Measurements from ENCODE around the gene TMTC1. TPM values are rescaled to one million over a fixed set of nuclear protein-coding genes. Genes with fewer than 3 reads are reported as not detected.

TMTC1 gene
- total and polyA plus RNA-seq, 9 donors = 22.5 to 38.1 (median 33.7) TPM

DNA sequence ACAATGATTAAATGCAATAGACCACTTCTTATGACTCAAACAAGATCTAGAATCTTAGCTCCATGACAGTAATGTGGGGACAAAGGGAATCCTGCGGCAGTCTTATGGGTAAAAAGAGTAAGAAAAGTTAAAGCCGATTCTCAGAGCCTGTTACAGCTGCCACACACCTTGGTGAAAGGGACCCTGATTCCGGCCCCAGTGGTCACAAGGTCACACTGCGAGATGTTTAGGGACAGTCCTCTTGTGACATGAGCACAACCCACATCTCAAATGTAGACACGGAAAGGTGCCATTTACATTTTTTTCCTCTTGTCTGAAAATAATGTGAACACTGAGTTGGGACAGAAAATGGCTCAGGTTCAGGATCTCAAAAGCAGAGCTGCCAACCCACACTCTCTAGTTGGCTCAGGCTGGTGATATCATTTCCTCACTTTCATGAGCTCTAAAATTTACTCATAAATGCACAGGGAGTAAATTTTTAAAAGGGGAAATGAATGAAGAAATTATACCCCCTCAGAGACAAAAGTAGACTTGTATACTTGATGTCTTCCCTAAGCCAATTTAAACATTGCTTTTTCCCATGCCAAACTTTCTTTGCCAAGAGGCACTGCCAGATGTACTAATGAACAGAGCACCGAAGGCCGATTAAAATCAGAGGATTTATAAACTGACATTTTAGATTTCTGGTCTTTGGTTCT, 173.1 kb downstream of the TMTC1 start:
- Histone ChIP-seq H3K9me3 (replicated peaks; ENCODE audit: control insufficient read depth, low read depth, low read length) (no peaks in the 10 kb centered on the region), H3K27ac (ENCODE audit: low read length) (no peak overlapping the region), H3K4me3 (ENCODE audit: low read length) (no peak overlapping the region), H3K4me1 (ENCODE audit: control insufficient read depth, insufficient read depth, low read length) (no peaks in the 10 kb centered on the region), H3K27me3 (ENCODE audit: control insufficient read depth, insufficient read depth, low read length) (no peaks in the 10 kb centered on the region), H3K36me3 (ENCODE audit: control insufficient read depth, insufficient read depth, low read length) (peaks cover 3% of the 10 kb centered on the region)
- peak; percentile 46 for DNase-seq
- 100% methylated on average over 2 of the region's 7 CpGs for WGBS (ENCODE audit: insufficient coverage)

DNA sequence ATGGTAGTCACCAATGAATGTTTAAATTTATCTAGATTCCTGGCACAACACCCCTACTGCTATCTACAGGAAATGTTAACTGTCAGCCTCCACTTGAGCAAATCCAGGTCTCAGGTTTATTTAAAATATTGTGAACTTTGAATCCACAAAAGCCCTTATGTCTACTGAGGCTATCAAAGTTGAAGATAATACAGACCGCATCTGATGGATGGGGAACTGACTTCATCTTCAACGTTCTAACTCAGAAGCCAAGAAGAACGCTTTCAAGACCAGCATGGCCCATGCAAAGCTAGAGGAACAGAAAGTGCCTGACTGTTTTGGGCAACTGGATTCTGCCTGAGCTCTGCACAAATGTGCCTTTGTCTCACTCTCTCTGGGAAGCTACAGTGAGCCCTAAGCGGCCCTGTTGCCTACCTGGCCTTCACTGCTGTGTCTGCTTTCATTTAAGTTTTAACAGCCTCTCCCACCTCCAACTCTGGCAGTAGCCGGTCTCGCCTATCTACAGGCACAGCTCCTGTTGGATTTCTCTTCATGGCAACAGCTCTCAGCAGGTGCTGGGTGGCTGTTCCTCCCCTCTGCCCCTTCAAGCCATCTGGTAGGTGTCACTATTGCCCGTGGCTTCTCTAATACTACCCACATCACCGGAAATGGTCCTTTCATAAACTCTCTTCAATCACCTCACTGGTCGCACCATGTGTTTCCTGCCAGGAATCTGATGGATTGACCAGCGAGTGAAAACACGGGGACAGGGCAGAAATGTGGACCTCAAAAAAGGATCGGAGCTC, 174.1 kb downstream of the TMTC1 start:
- Histone ChIP-seq H3K4me1 (ENCODE audit: control insufficient read depth, insufficient read depth, low read length) (no peaks in the 10 kb centered on the region), H3K36me3 (ENCODE audit: control insufficient read depth, insufficient read depth, low read length) (peaks cover 3% of the 10 kb centered on the region), H3K9me3 (replicated peaks; ENCODE audit: control insufficient read depth, low read depth, low read length) (no peaks in the 10 kb centered on the region), H3K4me3 (ENCODE audit: low read length) (no peak overlapping the region), H3K27me3 (ENCODE audit: control insufficient read depth, insufficient read depth, low read length) (no peaks in the 10 kb centered on the region), H3K27ac (ENCODE audit: low read length) (no peak overlapping the region)
- no peak for DNase-seq
- WGBS (ENCODE audit: insufficient coverage) = 67% methylated on average over 12 of the region's 12 CpGs

GRCh38 chr12:29608581-29608980, 175.2 kb downstream of the TMTC1 start:
- Histone ChIP-seq H3K9me3 (replicated peaks; ENCODE audit: control insufficient read depth, low read depth, low read length) (no peaks in the 10 kb centered on the region), H3K4me3 (ENCODE audit: low read length) (no peak overlapping the region), H3K27me3 (ENCODE audit: control insufficient read depth, insufficient read depth, low read length) (no peaks in the 10 kb centered on the region), H3K27ac (ENCODE audit: low read length) (no peak overlapping the region), H3K4me1 (ENCODE audit: control insufficient read depth, insufficient read depth, low read length) (no peaks in the 10 kb centered on the region), H3K36me3 (ENCODE audit: control insufficient read depth, insufficient read depth, low read length) (peaks cover 3% of the 10 kb centered on the region)
- 32% methylated on average over 4 of the region's 7 CpGs for WGBS (ENCODE audit: insufficient coverage)
- no peak for DNase-seq

DNA sequence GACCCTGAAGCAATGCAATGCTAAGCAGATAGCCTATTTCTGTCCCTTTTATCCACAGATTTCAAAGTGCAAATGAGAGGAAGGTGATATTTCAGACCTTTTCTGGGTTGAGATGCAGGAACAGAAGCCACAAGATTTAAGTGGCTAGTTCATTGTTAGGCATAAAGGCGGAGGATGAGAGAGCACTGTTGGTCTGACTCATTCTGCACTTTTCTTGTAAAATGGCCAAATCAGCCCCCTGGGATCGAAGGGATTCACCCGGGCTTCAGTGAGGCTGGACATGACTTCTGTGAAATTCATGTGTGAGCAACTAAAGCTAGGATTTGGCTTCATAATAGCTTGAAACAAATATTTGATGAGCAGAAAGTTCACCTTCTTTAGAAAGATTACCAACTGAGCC, 184.4 kb downstream of the TMTC1 start:
- DNase-seq = peak; percentile 55
- no peak overlapping the region for H3K4me3 ChIP-seq (ENCODE audit: low read length)
- WGBS (ENCODE audit: insufficient coverage) = 100% methylated on average over 1 of the region's 3 CpGs
- H3K27ac ChIP-seq (ENCODE audit: low read length) = no peak overlapping the region
- no peaks in the 10 kb centered on the region for H3K27me3 ChIP-seq (ENCODE audit: control insufficient read depth, insufficient read depth, low read length)
- no peaks in the 10 kb centered on the region for H3K9me3 ChIP-seq (replicated peaks; ENCODE audit: control insufficient read depth, low read depth, low read length)
- peaks cover 2% of the 10 kb centered on the region for H3K36me3 ChIP-seq (ENCODE audit: control insufficient read depth, insufficient read depth, low read length)
- no peaks in the 10 kb centered on the region for H3K4me1 ChIP-seq (ENCODE audit: control insufficient read depth, insufficient read depth, low read length)

DNA sequence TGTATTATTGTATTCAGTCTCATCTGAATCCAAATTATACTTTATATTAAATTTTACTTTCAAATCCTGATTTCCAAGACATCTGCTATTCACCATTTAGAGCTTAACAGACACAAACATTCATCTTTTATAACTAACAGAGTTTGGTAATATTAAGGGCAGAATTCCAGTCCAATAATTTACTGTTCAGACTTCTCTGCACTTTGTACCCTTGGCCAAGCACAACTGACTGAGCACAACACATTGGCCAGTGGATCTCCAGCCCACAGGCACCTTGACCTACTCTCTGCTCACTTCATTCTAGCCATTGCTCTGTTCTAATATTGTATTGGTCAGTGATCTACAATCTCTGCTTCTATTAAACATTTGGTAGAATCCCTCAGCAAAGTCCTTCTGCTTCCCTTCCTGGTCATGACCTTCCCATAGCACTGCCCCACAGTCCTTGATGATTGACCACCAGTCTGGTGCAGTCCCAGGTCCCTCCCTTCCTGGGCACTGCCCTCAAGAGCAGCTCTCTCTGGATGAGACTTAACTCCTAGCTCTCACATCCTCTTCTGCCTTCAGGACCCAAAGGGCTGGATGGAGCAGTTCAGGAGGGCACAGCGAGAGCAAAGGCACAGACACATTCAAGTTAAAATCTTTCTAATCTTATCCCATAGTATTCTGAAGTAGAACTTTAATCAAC, 188.5 kb downstream of the TMTC1 start:
- H3K9me3 ChIP-seq (replicated peaks; ENCODE audit: control insufficient read depth, low read depth, low read length) = no peaks in the 10 kb centered on the region
- H3K4me3 ChIP-seq (ENCODE audit: low read length) = no peak overlapping the region
- peaks cover 5% of the 10 kb centered on the region for H3K4me1 ChIP-seq (ENCODE audit: control insufficient read depth, insufficient read depth, low read length)
- H3K27me3 ChIP-seq (ENCODE audit: control insufficient read depth, insufficient read depth, low read length) = no peaks in the 10 kb centered on the region
- H3K36me3 ChIP-seq (ENCODE audit: control insufficient read depth, insufficient read depth, low read length) = no peaks in the 10 kb centered on the region
- no CpG with 5 or more reads among the region's 1 CpG for WGBS (ENCODE audit: insufficient coverage)
- DNase-seq = no peak
- no peak overlapping the region for H3K27ac ChIP-seq (ENCODE audit: low read length)

GRCh38 chr12:29593001-29593400, 190.7 kb downstream of the TMTC1 start:
- H3K4me1 ChIP-seq (ENCODE audit: control insufficient read depth, insufficient read depth, low read length) = peaks cover 5% of the 10 kb centered on the region
- no peak for DNase-seq
- no peaks in the 10 kb centered on the region for H3K27me3 ChIP-seq (ENCODE audit: control insufficient read depth, insufficient read depth, low read length)
- H3K36me3 ChIP-seq (ENCODE audit: control insufficient read depth, insufficient read depth, low read length) = peaks cover 4% of the 10 kb centered on the region
- no peaks in the 10 kb centered on the region for H3K9me3 ChIP-seq (replicated peaks; ENCODE audit: control insufficient read depth, low read depth, low read length)
- 80% methylated on average over 1 of the region's 2 CpGs for WGBS (ENCODE audit: insufficient coverage)
- H3K27ac ChIP-seq (ENCODE audit: low read length) = no peak overlapping the region
- H3K4me3 ChIP-seq (ENCODE audit: low read length) = no peak overlapping the region

GRCh38 chr12:29591140-29592020, 192.4 kb downstream of the TMTC1 start:
- H3K4me1 ChIP-seq (ENCODE audit: control insufficient read depth, insufficient read depth, low read length) = peaks cover 5% of the 10 kb centered on the region
- peak; percentile 74 for DNase-seq
- no peaks in the 10 kb centered on the region for H3K9me3 ChIP-seq (replicated peaks; ENCODE audit: control insufficient read depth, low read depth, low read length)
- 13% methylated on average over 5 of the region's 11 CpGs for WGBS (ENCODE audit: insufficient coverage)
- H3K4me3 ChIP-seq (ENCODE audit: low read length) = no peak overlapping the region
- H3K36me3 ChIP-seq (ENCODE audit: control insufficient read depth, insufficient read depth, low read length) = peaks cover 4% of the 10 kb centered on the region
- no peaks in the 10 kb centered on the region for H3K27me3 ChIP-seq (ENCODE audit: control insufficient read depth, insufficient read depth, low read length)
- H3K27ac ChIP-seq (ENCODE audit: low read length) = no peak overlapping the region

DNA sequence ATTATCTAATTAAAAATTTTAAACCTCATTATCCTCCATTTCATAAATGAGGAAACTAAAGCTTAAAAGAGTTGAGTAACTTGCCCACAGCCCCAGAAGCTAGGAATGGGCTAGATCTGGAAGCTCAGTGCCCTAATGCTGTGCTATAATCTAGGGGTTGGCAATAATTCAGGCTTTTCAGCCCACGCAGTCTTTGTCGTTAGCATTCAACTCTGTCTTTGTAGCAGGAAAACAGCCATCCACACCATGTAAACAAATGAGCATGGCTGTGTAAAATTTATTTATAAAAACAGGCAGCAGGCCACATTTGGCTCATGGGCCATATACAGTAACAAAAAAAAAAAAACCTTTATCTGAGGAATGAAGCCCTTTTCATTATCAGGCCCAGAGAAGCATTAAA, 193.9 kb downstream of the TMTC1 start:
- peak; percentile 43 for DNase-seq
- Histone ChIP-seq H3K4me1 (ENCODE audit: control insufficient read depth, insufficient read depth, low read length) (peaks cover 5% of the 10 kb centered on the region), H3K36me3 (ENCODE audit: control insufficient read depth, insufficient read depth, low read length) (peaks cover 4% of the 10 kb centered on the region), H3K4me3 (ENCODE audit: low read length) (no peak overlapping the region), H3K27me3 (ENCODE audit: control insufficient read depth, insufficient read depth, low read length) (no peaks in the 10 kb centered on the region), H3K9me3 (replicated peaks; ENCODE audit: control insufficient read depth, low read depth, low read length) (no peaks in the 10 kb centered on the region), H3K27ac (ENCODE audit: low read length) (no peak overlapping the region)
- WGBS (ENCODE audit: insufficient coverage) = no CpG with 5 or more reads among the region's 2 CpGs

GRCh38 chr12:29589286-29589820, 194.4 kb downstream of the TMTC1 start:
- peaks cover 4% of the 10 kb centered on the region for H3K36me3 ChIP-seq (ENCODE audit: control insufficient read depth, insufficient read depth, low read length)
- H3K4me3 ChIP-seq (ENCODE audit: low read length) = no peak overlapping the region
- H3K27me3 ChIP-seq (ENCODE audit: control insufficient read depth, insufficient read depth, low read length) = no peaks in the 10 kb centered on the region
- H3K4me1 ChIP-seq (ENCODE audit: control insufficient read depth, insufficient read depth, low read length) = peaks cover 5% of the 10 kb centered on the region
- H3K27ac ChIP-seq (ENCODE audit: low read length) = no peak overlapping the region
- DNase-seq = no peak
- H3K9me3 ChIP-seq (replicated peaks; ENCODE audit: control insufficient read depth, low read depth, low read length) = no peaks in the 10 kb centered on the region
- no CpG with 5 or more reads among the region's 2 CpGs for WGBS (ENCODE audit: insufficient coverage)

Measured in muscle of leg (tissue), 11 donors.